Activated CD8-positive, alpha-beta memory T cell treated with anti-CD3 and anti-CD28 coated beads for 24 hours (primary cell): ENCODE data around the gene ADGRB2.
"Not testable (repeated sequence)": the region's sequence is repeated elsewhere in the genome, so short reads cannot be mapped to it uniquely, and the experiment has no call there.

ENCODE experiments used
- DNase-seq: peaks from one replicate; pipeline ENCODE4 v3.0.0-alpha.2; 2020

Gene ADGRB2

GRCh38 chr1:31718327-31718897, 45.7 kb downstream of the ADGRB2 start:
- DNase-seq = no peak

- DNase-seq = no peak
These were observed 46.8 kb downstream of the ADGRB2 start for GRCh38 chr1:31717341-31717740.

GRCh38 chr1:31715873-31716220, 48.3 kb downstream of the ADGRB2 start:
- DNase-seq = no peak

GRCh38 chr1:31715087-31715872, 48.9 kb downstream of the ADGRB2 start:
- DNase-seq = peak; percentile 75

- DNase-seq = peak; percentile 66
These were observed 49.6 kb downstream of the ADGRB2 start for GRCh38 chr1:31714442-31715086.

GRCh38 chr1:31712630-31713029, 51.5 kb downstream of the ADGRB2 start:
- DNase-seq = no peak

GRCh38 chr1:31712068-31712467, 52.1 kb downstream of the ADGRB2 start:
- no peak for DNase-seq

- DNase-seq = no peak
These were observed 55.8 kb downstream of the ADGRB2 start for GRCh38 chr1:31708324-31708723.

- DNase-seq = no peak
These were observed 56.4 kb downstream of the ADGRB2 start for GRCh38 chr1:31707711-31708110.

- DNase-seq = not testable (repeated sequence)
These were observed 57.0 kb downstream of the ADGRB2 start for GRCh38 chr1:31707059-31707600.

- no peak for DNase-seq
These were observed 57.6 kb downstream of the ADGRB2 start for GRCh38 chr1:31706384-31707058.

- peak; percentile 83 for DNase-seq
These were observed 58.9 kb downstream of the ADGRB2 start for GRCh38 chr1:31705080-31705866.

- DNase-seq = no peak
These were observed 59.7 kb downstream of the ADGRB2 start for GRCh38 chr1:31704271-31705079.

- no peak for DNase-seq
These were observed 60.5 kb downstream of the ADGRB2 start, which contains the start of gene COL16A1 for GRCh38 chr1:31703431-31704270. COL16A1 (minus strand) TSS chr1:31704017; CDS start chr1:31702193, 1,824 bp downstream.

GRCh38 chr1:31702836-31703404, 61.2 kb downstream of the ADGRB2 start:
- DNase-seq = no peak

- peak; percentile 68 for DNase-seq
These were observed 62.9 kb downstream of the ADGRB2 start for GRCh38 chr1:31701091-31701736.

GRCh38 chr1:31700468-31701090, 63.6 kb downstream of the ADGRB2 start:
- DNase-seq = no peak

- no peak for DNase-seq
These were observed 64.7 kb downstream of the ADGRB2 start for GRCh38 chr1:31699341-31699891.
